GM19324 (cell line): ENCODE results near the gene DAD1.

Source experiments
- ATAC-seq: cut with Tn5 transposase; IDR thresholded peaks from one replicate; pipeline ENCODE4 v1.9.1; 2021; ENCODE audit warnings: mild to moderate bottlenecking, moderate library complexity; ENCODE audit not compliant: unreplicated experiment, low FRiP score

DAD1 gene

GRCh38 chr14:22540811-22541360, 48.1 kb downstream of the DAD1 start:
- ATAC-seq: no peak

DNA sequence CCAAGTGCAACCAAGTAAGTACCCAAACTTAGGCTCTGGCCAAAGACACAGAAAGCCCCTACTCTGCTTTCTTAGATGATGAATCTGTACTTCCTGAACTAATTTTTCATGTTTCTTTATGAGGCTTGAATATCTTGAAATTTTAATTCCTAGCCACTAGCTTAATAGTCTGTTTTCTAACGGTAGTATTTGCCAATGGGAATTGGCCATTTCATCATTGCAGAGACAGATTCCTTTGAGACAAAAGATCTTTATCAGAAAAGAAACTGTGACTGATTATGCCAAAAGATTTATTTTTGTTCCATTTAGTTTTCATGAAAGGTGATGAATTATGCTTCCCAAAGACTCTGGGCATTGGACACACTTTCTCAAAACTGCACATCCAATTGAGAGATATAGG, 48.7 kb downstream of the DAD1 start:
- ATAC-seq: no peak

DNA sequence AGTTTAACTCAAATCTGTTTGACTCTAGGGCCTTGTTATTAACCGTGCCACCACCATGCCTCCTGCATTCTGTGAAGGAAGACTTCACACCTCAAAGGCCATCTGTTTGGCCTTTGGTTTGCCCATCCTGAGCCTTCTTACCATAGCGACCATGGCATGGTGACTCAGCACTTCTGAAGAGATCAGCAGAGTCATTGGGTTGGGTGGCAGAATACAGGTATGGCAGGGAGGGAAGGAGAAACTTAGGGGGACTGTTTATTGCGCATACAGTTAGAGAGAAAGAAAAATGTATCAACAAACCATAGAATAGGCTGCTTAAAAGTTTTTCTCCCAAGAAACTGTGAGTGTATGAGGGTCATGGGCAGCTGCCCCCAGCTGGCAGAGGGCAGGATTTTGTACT, 49.2 kb downstream of the DAD1 start:
- no peak for ATAC-seq

DNA sequence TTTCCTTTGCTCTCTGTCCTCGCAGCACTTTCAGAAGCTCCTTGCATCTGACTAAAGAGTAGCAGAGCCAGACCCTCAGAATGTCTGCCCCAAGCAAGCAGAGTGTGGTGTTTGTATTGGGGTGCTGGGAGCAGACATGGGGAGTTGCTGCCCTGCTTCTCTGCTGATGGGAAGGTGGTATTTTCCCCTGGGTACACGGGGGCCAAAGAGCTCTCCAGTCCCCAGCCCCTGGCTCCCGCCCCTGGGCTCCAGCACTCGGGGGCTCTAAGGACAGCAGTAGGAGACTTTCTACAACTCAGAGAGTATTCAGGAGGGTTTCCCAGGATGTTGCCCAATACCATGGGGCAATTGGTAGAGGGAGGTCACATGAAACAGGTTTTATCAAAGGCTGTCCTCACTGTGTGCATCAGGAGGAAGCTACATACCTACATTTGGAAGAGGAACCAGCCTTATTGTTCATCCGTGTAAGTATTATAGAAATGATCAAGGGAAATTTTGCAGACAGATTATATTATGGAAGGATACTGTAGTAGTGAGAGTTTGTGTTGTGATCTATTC, 50.3 kb downstream of the DAD1 start:
- ATAC-seq: no peak

GRCh38 chr14:22537436-22538310, 51.4 kb downstream of the DAD1 start:
- ATAC-seq: no peak

DNA sequence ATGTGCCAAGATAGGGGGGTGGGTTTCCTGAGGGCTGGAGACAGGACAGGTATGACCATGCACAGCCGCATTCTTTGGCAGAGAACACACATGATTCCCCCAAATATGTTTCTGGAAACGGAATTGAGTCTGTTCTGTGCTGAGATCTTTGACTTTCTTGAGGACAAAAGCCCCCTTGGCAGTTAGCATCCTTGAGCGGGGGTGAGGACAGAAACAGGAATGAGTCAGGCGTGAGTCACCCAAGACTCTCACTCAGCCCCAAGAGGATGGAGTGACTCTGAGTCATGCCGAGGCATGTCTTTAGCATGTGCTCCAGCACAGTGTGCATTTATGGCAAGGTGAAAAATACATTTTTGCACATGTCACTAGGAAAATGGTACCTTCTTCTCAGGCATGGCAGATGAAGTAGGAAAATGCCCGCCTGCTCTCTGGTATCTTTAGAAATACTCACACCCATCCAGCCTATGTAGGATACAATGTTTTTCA, 52.1 kb downstream of the DAD1 start:
- ATAC-seq: peak; percentile 56

DNA sequence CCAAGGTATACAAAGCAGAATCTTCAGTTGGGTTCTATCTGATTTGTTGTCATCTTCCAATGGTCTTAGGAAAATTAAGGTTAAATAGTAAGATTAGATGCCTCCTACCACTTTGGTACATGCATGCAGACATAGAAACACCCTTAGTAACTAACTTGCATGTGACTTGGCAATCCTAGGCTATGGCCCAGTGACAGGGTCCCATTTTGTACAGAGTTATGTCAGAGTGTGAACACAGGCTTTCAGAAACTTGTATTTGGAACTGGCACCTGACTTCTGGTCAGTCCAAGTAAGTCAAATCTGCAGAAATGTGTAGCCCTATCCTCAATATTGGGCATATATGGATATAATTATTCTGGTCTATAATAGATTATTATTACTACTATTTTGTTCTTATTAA, 53.1 kb downstream of the DAD1 start:
- ATAC-seq: no peak

DNA sequence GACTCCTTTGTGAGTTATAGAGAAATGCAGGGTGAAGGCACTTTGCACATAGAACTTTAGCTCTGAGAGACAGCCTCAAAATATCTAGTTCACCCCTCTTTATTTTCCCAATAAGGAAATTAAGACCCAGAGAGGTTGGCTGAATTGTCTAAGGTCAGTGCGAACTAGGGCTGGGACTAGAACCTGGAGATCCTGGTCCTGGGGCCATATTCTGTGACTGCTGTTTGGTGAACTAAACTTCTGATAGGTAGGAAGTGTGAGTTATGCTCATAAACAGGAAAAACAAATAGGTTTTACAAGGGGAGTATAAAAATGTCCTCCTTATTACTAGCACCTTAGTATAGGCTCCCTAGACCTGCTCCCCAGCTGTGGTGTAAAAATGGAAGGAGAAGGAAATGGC, 53.9 kb downstream of the DAD1 start:
- ATAC-seq: no peak

GRCh38 chr14:22534547-22534946, 54.5 kb downstream of the DAD1 start:
- ATAC-seq: no peak

- ATAC-seq: no peak
Measured at GRCh38 chr14:22533739-22534359, 55.2 kb downstream of the DAD1 start.

DNA sequence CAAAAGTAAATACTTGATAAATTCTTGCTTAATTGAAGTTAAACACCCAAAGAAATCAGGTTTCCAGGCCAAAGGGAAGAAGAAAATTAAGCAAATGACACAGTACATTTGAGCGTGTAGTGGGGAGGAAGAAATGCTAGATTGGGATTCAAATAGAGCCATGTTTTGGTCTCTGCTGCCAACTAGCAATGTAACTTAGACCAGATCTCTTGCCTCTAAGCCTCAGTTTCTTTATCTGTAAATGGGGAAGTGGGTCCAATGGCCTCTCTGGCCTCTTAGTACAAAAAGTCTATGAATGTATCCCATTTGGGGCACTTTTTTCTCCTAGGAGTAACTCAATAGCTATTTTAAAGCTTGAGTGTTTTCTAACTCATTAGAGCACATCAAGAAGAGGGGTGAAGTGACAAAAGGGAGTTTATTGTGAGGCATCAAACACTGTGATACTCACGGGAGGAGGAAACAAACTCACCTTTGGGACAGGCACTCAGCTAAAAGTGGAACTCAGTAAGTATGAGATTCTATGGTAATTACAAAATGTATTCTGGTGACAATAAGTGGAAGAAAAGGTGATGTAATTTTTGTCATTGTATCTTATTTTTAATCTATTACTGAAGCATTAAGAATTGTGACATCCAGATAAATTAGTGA, 55.8 kb downstream of the DAD1 start:
- no peak for ATAC-seq

- no peak for ATAC-seq
Measured at GRCh38 chr14:22532345-22533056, 56.5 kb downstream of the DAD1 start.

GRCh38 chr14:22531451-22532344, 57.3 kb downstream of the DAD1 start:
- ATAC-seq: peak; percentile 75

DNA sequence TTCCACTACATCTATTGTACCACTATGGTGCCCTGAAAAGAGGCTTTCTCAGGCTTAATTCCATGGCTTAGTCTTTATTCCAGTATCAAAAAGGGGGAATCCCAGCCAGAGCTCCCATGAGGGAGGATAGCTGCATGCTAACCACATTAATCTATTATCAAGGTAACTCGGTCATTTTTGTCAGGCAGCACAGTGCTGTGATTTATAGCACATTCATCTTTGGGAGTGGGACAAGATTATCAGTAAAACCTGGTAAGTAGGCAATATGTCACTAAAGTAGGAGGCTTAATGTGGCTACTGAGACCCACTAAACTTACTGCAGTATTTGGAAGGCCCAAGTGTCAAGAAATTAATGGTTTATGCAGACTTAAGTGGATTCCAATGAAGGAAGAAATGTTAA, 58.9 kb downstream of the DAD1 start:
- no peak for ATAC-seq

DNA sequence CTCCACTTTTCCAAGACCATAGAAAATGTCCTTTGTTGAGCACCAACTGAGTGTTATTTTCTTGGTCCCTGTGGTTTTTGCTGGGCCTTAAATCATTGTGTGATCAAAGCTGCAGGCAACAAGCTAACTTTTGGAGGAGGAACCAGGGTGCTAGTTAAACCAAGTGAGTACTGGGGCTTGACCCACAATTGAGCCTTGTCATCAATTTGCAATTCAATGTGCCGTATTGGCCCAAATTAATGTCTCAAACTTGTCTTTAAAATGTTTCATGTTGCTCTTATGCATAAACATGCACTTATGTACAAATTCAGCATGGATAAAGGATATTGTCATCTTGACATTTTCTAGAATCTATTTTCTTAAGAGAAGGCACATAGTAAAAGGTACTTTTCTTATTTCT, 62.3 kb downstream of the DAD1 start:
- no peak for ATAC-seq

DNA sequence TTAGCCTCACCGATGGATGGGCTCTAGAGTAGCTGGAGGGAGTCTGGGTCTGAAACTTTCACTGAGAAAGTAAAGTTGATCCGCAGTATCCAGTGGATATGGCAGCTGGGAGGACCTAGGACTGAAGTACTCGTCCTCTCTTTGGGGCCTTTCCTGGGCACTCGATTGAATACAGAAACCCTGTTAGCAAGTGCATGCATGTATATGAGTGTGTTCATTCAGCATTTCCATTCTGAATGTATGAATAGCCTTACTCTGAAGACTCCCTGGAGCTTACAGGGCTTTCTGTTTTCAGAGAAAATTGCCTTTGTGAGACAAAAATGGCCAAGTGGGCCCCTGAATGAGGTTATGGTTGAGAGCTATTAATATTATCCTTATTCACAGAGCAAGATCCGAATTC, 62.8 kb downstream of the DAD1 start:
- no peak for ATAC-seq

DNA sequence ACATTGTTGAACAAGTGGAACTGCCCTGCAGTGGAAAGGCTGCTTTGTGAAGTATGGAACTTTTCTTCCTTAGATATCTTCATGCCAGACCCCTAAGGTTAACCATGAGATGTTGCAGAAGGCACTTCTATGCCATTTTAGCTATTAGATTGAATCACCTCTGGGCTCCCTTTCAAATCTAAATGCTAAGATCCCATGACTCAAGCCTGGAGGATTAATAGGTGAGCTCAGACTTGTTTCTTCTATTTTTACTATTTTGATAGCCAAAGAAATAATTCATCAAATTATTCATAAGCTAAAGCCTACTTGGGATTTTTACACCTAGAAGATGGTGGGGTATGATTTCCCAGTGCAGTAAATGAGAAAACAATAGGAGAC, 64.3 kb downstream of the DAD1 start:
- no peak for ATAC-seq

- ATAC-seq: no peak
Measured at GRCh38 chr14:22524115-22524783, 64.8 kb downstream of the DAD1 start.

DNA sequence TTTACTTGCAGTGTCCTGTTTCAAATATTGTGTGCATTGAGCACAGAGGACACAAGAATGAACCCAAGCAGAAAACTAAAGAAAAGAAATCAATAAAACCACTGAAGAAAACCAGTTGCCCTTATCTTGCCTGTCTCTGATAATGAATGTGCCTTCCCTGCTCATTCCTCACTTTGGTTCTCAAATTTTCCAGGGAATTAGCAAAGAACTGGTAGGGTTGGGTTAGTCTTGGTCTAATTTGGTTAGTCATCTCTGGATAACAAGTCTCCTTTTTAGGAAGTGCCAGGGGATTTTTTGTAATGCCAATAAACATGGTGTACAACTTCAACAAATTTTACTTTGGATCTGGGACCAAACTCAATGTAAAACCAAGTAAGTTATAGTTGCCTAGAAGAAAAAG, 65.7 kb downstream of the DAD1 start:
- no peak for ATAC-seq
